Measurements from ENCODE around the gene ARRB2. TPM values are rescaled to one million over a fixed set of nuclear protein-coding genes. Genes with fewer than 3 reads are reported as not detected.

The ARRB2 gene
- total and polyA plus RNA-seq, 4 donors, result 11.8 to 16.5 (median 13.9) TPM

- no peaks in the 10 kb centered on the region for H3K27me3 ChIP-seq (ENCODE audit: control insufficient read depth in 4 of 4, insufficient read depth in 4 of 4, low read length in 3 of 4)
- H3K36me3 ChIP-seq (ENCODE audit: control insufficient read depth in 4 of 4, insufficient read depth in 3 of 4, low read depth in 1 of 4, low read length in 3 of 4), result peaks cover 20 to 62% (median 31%) of the 10 kb centered on the region in 4 donors
- H3K27ac ChIP-seq (ENCODE audit: low read depth in 1 of 2, low read length in 2 of 2), result no peak overlapping the region
- no peak overlapping the region for H3K4me3 ChIP-seq (ENCODE audit: low read depth in 1 of 3, low read length in 3 of 3)
- no peak overlapping the region for H3K9ac ChIP-seq (ENCODE audit: low read depth in 1 of 2, low read length in 2 of 2)
- TF ChIP-seq EGR1 (IDR thresholded peaks at IDR 0.05; ENCODE audit: low read depth in 2 of 2), result no peak
- no peak for TF ChIP-seq FOXA2 (IDR thresholded peaks at IDR 0.05)
- no peak for TF ChIP-seq SP1 (IDR thresholded peaks at IDR 0.05)
- no peak for TF ChIP-seq CTCF (IDR thresholded peaks at IDR 0.05; ENCODE audit: low read depth, low read length, missing input control)
- TF ChIP-seq TAF1 (conservative IDR thresholded peaks at IDR 0.05), result no peak
- TF ChIP-seq REST (IDR thresholded peaks at IDR 0.05), result no peak
- TF ChIP-seq MAX (IDR thresholded peaks at IDR 0.05), result no peak
- WGBS, result 93% methylated on average over 11 of the region's 11 CpGs
- H3K4me1 ChIP-seq (ENCODE audit: control insufficient read depth in 4 of 4, insufficient read depth in 4 of 4, low read length in 3 of 4), result no peaks in the 10 kb centered on the region
- no peak for DNase-seq (ENCODE audit: low spot score)
- no peaks in the 10 kb centered on the region for H3K9me3 ChIP-seq (ENCODE audit: control insufficient read depth in 4 of 4, low read length in 3 of 4)
Measured at GRCh38 chr17:4673169-4673568, 37.3 kb upstream of the ARRB2 start.

GRCh38 chr17:4673986-4674684 lies 36.3 kb upstream of the ARRB2 start:
- Histone ChIP-seq H3K27me3 (ENCODE audit: control insufficient read depth in 4 of 4, insufficient read depth in 4 of 4, low read length in 3 of 4) (no peaks in the 10 kb centered on the region), H3K9me3 (ENCODE audit: control insufficient read depth in 4 of 4, low read length in 3 of 4) (no peaks in the 10 kb centered on the region), H3K9ac (ENCODE audit: low read depth in 1 of 2, low read length in 2 of 2) (no peak overlapping the region), H3K27ac (ENCODE audit: low read depth in 1 of 2, low read length in 2 of 2) (no peak overlapping the region), H3K36me3 (ENCODE audit: control insufficient read depth in 4 of 4, insufficient read depth in 3 of 4, low read depth in 1 of 4, low read length in 3 of 4) (peaks cover 20 to 66% (median 34%) of the 10 kb centered on the region in 4 donors), H3K4me1 (ENCODE audit: control insufficient read depth in 4 of 4, insufficient read depth in 4 of 4, low read length in 3 of 4) (no peaks in the 10 kb centered on the region), H3K4me3 (ENCODE audit: low read depth in 1 of 3, low read length in 3 of 3) (no peak overlapping the region)
- 96% methylated on average over 27 of the region's 27 CpGs for WGBS
- no peak for DNase-seq (ENCODE audit: low spot score)
- TF ChIP-seq REST (IDR thresholded peaks at IDR 0.05) (no peak), MAX (IDR thresholded peaks at IDR 0.05) (no peak), YY1 (IDR thresholded peaks at IDR 0.05) (no peak), NR2F2 (IDR thresholded peaks at IDR 0.05) (no peak), RAD21 (IDR thresholded peaks at IDR 0.05) (no peak)
